ENCODE measurements around the gene THSD7B.

GRCh38 chr2:137689549-137689948 is 924.2 kb downstream of the THSD7B start:
- TF ChIP-seq USF1 (IDR thresholded peaks at IDR 0.05) (no peak), TEAD4 (IDR thresholded peaks at IDR 0.05) (no peak)
